Peyer's patch (tissue), 4 donors: Measurements from ENCODE around the gene HEATR3.

Experiments used
- POLR2A ChIP-seq, 2 donors: fragments of 450-650 bp; IDR thresholded peaks; one replicate each; pipeline ENCODE4 v1.5.1; 2017; ENCODE audit warnings: antibody characterized with exemption in 2 of 2, mild to moderate bottlenecking in 2 of 2, moderate library complexity in 2 of 2
- TF ChIP-seq, protein P1 (sequence below), 6 experiments: fragments of 450-650 bp in 4 of 6; fragments of 200-600 bp in 2 of 6; sonication (generic) in 1 of 6; IDR thresholded peaks; one replicate each; pipeline ENCODE4 v1.5.1; 2017 to 2019; ENCODE audit warnings: antibody characterized with exemption in 6 of 6, mild to moderate bottlenecking in 3 of 6, moderate library complexity in 1 of 6

DNA sequence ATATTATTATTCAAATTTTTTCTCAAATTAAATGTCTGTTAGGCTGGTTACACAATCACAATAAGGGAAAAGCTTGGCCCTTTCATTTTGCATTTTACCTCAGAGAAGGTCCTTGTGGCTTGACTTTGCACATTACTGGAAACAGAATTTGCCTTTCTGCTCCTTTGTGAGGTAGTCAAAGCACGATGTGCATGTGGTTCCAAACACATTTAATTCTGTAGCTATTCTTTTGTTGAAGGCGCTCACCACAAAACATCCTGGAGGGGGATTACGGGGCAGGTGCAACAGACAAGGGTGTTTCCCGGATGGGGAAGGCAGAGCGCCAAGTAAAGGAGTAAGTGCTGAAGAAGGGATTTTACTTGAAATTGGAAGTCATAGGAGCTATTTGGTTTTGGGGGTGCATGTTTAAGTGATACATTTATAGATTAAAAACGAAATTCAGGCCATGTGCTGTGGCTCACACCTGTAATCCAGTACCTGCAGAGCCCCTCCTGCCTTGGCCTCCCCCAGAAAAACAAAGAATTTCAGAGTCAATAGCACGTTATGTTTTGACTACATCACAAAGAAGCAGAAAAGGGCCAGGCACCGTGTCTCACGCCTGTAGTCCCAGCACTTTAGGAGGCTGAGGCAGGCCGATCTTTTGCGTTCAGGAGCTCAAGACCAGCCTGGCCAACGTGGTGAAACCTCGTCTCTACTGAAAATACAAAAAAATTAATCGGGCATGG, 56.1 kb downstream of the HEATR3 start:
- TF ChIP-seq, protein P1, sequence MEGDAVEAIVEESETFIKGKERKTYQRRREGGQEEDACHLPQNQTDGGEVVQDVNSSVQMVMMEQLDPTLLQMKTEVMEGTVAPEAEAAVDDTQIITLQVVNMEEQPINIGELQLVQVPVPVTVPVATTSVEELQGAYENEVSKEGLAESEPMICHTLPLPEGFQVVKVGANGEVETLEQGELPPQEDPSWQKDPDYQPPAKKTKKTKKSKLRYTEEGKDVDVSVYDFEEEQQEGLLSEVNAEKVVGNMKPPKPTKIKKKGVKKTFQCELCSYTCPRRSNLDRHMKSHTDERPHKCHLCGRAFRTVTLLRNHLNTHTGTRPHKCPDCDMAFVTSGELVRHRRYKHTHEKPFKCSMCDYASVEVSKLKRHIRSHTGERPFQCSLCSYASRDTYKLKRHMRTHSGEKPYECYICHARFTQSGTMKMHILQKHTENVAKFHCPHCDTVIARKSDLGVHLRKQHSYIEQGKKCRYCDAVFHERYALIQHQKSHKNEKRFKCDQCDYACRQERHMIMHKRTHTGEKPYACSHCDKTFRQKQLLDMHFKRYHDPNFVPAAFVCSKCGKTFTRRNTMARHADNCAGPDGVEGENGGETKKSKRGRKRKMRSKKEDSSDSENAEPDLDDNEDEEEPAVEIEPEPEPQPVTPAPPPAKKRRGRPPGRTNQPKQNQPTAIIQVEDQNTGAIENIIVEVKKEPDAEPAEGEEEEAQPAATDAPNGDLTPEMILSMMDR (IDR thresholded peaks at IDR 0.05): no peak
- TF ChIP-seq POLR2A (IDR thresholded peaks at IDR 0.05): no peak
